Upper lobe of left lung (tissue), 4 donors: Measurements from ENCODE around the gene DRGX.

Experiments used
- EP300 ChIP-seq, 4 donors: sonication (generic); formaldehyde crosslinking; IDR thresholded peaks; one replicate each; pipeline ENCODE4 v1.5.1; 2017; ENCODE audit warnings: antibody characterized with exemption in 4 of 4, control low read depth in 2 of 4
- POLR2A ChIP-seq, 4 donors: fragments of 450-650 bp; IDR thresholded peaks; one replicate each; pipeline ENCODE4 v1.5.1; 2016 to 2017; ENCODE audit warnings: antibody characterized with exemption in 4 of 4, mild to moderate bottlenecking in 2 of 4
- POLR2AphosphoS5 ChIP-seq, 2 donors: sonication (generic); formaldehyde crosslinking; IDR thresholded peaks; one replicate each; pipeline ENCODE4 v1.5.1; 2017; ENCODE audit warnings: antibody characterized with exemption in 2 of 2
- TF ChIP-seq, protein P1 (sequence below), 6 experiments: fragments of 450-650 bp in 4 of 6; fragments of 200-600 bp in 2 of 6; sonication (generic) in 2 of 6; IDR thresholded peaks; one replicate each; pipeline ENCODE4 v1.5.1; 2016 to 2019; ENCODE audit warnings: antibody characterized with exemption in 6 of 6

DNA sequence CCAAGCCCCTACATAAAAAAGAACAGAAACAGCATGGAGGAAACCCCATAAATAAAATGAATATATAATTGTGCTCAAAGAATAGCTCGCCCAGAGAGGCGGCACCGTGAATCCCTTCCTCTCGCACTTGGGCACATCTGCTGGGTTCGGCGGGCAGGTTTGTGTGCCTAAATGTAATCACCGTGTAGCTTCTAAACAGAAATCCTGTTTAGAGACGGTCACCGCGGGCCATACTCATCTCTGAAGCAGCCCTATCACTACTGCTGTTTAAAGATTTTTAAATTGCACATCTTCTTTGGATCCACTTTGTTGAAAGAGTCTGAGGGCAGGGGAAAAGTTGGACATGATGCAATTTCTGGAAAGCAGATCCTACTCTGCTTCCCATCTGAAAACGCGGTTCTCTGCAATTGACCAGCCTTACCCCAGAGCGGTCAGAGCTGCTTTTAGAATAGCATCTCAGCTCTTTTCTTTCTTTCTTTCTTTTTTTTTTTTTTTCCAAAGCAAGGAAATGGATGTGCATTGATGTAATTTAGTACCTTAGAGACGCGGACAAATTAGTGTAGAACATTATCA is 6.4 kb downstream of the DRGX start:
- TF ChIP-seq EP300 (IDR thresholded peaks at IDR 0.05) (no peak), POLR2A (IDR thresholded peaks at IDR 0.05) (no peak), POLR2AphosphoS5 (IDR thresholded peaks at IDR 0.05) (no peak)
- TF ChIP-seq, protein P1, sequence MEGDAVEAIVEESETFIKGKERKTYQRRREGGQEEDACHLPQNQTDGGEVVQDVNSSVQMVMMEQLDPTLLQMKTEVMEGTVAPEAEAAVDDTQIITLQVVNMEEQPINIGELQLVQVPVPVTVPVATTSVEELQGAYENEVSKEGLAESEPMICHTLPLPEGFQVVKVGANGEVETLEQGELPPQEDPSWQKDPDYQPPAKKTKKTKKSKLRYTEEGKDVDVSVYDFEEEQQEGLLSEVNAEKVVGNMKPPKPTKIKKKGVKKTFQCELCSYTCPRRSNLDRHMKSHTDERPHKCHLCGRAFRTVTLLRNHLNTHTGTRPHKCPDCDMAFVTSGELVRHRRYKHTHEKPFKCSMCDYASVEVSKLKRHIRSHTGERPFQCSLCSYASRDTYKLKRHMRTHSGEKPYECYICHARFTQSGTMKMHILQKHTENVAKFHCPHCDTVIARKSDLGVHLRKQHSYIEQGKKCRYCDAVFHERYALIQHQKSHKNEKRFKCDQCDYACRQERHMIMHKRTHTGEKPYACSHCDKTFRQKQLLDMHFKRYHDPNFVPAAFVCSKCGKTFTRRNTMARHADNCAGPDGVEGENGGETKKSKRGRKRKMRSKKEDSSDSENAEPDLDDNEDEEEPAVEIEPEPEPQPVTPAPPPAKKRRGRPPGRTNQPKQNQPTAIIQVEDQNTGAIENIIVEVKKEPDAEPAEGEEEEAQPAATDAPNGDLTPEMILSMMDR (IDR thresholded peaks at IDR 0.05), result no peak
